KMS-11 (cell line): ENCODE measurements around the gene CEP104.

Experiments
- H2AFZ ChIP-seq: fragments of 200-600 bp; sonication (generic); 2 replicates; pipeline ENCODE4 v1.6.1; 2016; ENCODE audit warnings: antibody characterized with exemption, mixed run types, low read depth
- H3K27ac ChIP-seq: fragments of 200-600 bp; sonication (generic); 2 replicates; pipeline ENCODE4 v1.6.1; 2016; ENCODE audit warnings: mild to moderate bottlenecking, mixed run types
- H3K27me3 ChIP-seq: fragments of 200-600 bp; sonication (generic); 2 replicates; pipeline ENCODE4 v1.6.1; 2017; ENCODE audit warnings: mild to moderate bottlenecking, low read depth, mixed run types, moderate library complexity; ENCODE audit not compliant: insufficient read depth
- H3K36me3 ChIP-seq: fragments of 200-600 bp; sonication (generic); 2 replicates; pipeline ENCODE4 v1.6.1; 2017; ENCODE audit warnings: mild to moderate bottlenecking, mixed run types; ENCODE audit not compliant: insufficient read depth
- H3K4me1 ChIP-seq: fragments of 200-600 bp; sonication (generic); 2 replicates; pipeline ENCODE4 v1.6.1; 2016; ENCODE audit warnings: mild to moderate bottlenecking, low read depth, mixed run types; ENCODE audit not compliant: poor library complexity, severe bottlenecking
- H3K4me2 ChIP-seq: fragments of 200-600 bp; sonication (generic); 2 replicates; pipeline ENCODE4 v1.7.0; 2016; ENCODE audit warnings: mild to moderate bottlenecking, mixed run types
- H3K4me3 ChIP-seq: fragments of 200-600 bp; sonication (generic); IDR thresholded peaks from 2 replicates; pipeline ENCODE4 v1.6.1; 2017; ENCODE audit warnings: low read depth, low read length, mixed read lengths; ENCODE audit not compliant: insufficient read depth
- H3K79me2 ChIP-seq: fragments of 200-600 bp; sonication (generic); 2 replicates; pipeline ENCODE4 v1.6.1; 2016; ENCODE audit warnings: low read depth, mixed run types; ENCODE audit not compliant: insufficient read depth
- H3K9ac ChIP-seq: fragments of 200-600 bp; sonication (generic); 2 replicates; pipeline ENCODE4 v1.6.1; 2016; ENCODE audit warnings: mild to moderate bottlenecking, mixed run types
- H4K20me1 ChIP-seq: fragments of 200-600 bp; sonication (generic); 2 replicates; pipeline ENCODE4 v1.6.1; 2016; ENCODE audit warnings: mild to moderate bottlenecking, mixed run types; ENCODE audit not compliant: insufficient read depth
- TF ChIP-seq, protein P1 (sequence below): fragments of 200-600 bp; sonication (generic); conservative IDR thresholded peaks from 2 replicates; pipeline ENCODE4 v1.6.1; 2017; ENCODE audit warnings: low read depth, mild to moderate bottlenecking, antibody characterized with exemption, low read length, moderate library complexity, mixed read lengths

CEP104 gene

DNA sequence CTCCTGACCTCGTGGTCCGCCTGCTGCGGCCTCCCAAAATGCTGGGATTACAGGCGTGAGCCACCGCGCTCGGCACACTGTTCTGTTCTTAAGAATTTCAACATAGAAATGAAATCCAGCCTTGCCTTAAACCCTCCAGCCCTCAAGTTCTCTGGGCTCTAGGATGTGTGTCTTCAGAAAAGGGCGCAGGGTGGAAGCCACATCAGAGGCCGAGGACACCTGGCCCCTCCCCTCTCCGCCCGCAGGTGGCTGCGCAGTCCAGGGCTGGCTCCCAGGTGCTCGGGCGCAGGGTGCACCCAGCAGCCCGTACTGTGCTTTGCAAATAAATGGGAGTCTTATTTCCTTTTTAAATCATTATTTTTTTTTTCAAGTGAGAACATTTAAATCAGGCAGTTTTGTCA lies 45.1 kb upstream of the CEP104 start:
- Histone ChIP-seq H3K27me3 (no peaks in the 10 kb centered on the region), H2AFZ (no peak overlapping the region), H3K4me1 (peaks cover 15% of the 10 kb centered on the region), H4K20me1 (no peaks in the 10 kb centered on the region), H3K36me3 (no peaks in the 10 kb centered on the region), H3K79me2 (peaks cover 25% of the 10 kb centered on the region), H3K27ac (no peak overlapping the region), H3K4me3 (no peak overlapping the region), H3K4me2 (no peak overlapping the region), H3K9ac (no peak overlapping the region)
- TF ChIP-seq, protein P1, sequence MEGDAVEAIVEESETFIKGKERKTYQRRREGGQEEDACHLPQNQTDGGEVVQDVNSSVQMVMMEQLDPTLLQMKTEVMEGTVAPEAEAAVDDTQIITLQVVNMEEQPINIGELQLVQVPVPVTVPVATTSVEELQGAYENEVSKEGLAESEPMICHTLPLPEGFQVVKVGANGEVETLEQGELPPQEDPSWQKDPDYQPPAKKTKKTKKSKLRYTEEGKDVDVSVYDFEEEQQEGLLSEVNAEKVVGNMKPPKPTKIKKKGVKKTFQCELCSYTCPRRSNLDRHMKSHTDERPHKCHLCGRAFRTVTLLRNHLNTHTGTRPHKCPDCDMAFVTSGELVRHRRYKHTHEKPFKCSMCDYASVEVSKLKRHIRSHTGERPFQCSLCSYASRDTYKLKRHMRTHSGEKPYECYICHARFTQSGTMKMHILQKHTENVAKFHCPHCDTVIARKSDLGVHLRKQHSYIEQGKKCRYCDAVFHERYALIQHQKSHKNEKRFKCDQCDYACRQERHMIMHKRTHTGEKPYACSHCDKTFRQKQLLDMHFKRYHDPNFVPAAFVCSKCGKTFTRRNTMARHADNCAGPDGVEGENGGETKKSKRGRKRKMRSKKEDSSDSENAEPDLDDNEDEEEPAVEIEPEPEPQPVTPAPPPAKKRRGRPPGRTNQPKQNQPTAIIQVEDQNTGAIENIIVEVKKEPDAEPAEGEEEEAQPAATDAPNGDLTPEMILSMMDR, result no peak

DNA sequence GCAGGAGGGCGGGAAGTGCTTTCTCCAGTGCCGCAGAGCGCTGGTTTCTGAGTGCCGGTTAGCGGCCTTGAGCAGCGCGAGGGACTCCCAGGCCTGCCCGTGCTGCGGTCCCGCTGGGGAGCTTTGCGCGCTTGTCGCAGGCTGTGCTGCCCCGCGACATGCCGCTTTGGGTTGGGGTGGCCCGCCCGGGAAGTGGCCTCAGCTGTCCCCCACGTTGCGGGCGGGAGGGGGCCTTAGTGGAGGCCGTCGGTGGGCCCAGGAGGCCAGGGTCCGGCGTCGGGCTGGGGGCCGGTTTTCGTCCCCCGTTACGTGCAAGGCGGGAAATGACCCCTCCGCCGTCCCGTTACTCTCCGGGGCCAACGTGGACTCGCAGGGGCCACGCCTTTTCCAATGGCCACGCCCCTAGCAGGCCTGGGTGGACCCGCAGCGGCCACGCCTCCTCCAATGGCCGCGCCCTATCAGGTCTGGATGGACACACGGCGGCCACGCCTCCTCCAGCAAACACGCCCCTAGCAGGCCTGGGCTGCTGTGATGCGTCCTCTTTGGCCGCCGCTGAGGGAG lies 44.0 kb upstream of the CEP104 start:
- peak overlapping the region; percentile 72 for H2AFZ ChIP-seq
- peak overlapping the region; percentile 93 for H3K27ac ChIP-seq
- no peaks in the 10 kb centered on the region for H4K20me1 ChIP-seq
- no peaks in the 10 kb centered on the region for H3K27me3 ChIP-seq
- peaks cover 36% of the 10 kb centered on the region for H3K79me2 ChIP-seq
- H3K4me2 ChIP-seq, result peak overlapping the region; percentile 46
- TF ChIP-seq, protein P1, result no peak
- peak overlapping the region; percentile 91 for H3K9ac ChIP-seq
- no peak overlapping the region for H3K4me3 ChIP-seq
- H3K4me1 ChIP-seq, result peaks cover 15% of the 10 kb centered on the region
- no peaks in the 10 kb centered on the region for H3K36me3 ChIP-seq

DNA sequence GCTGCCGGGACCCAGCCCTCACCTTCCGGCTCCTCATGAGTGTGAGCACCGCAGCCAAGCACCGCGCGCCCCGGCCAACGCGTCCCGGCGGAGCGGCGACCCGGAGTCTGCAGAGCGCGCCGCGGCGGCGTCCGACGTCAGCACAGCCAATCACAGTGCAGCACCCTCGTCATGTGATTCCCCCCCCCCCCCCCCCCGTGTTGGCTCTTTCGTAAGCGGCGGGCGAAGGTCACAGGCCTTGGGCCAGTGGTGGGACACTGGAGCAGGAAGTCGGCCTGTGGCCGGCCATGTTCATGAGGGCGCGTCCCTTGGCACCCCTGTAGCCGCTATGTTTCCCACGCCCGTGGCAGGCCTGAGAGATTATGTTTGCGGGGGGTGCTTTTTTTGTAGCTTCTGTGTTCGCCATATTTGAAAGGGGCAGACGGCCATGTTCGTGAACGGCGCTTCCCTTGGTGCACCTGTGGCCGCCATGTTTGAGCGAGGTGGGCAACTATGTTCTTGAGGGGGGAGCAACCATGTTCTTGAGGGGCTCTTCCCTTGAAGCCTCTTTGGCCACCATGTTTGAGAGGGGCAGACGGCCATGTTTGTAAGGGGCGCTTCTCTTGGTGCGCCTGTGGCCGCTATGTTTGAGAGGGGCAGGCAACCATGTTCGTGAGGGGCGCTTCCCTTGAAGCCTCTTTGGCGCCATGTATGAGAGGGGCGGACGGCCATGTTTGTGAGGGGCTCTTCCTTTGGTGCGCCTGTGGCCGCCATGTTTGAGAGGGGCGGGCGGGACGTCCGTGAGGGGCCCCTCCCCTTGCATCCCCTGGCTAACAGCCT lies 43.3 kb upstream of the CEP104 start, which contains the start of gene C1orf174:
TSS of gene C1orf174 (minus strand) at position 123 of the 819 bp plus-strand sequence. CDS start at position 37, 86 bp downstream.
- TF ChIP-seq, protein P1, result no peak
- H3K9ac ChIP-seq, result peak within 1 kb of the TSS; percentile 91
- H3K4me3 ChIP-seq, result peak within 1 kb of the TSS; percentile 77

DNA sequence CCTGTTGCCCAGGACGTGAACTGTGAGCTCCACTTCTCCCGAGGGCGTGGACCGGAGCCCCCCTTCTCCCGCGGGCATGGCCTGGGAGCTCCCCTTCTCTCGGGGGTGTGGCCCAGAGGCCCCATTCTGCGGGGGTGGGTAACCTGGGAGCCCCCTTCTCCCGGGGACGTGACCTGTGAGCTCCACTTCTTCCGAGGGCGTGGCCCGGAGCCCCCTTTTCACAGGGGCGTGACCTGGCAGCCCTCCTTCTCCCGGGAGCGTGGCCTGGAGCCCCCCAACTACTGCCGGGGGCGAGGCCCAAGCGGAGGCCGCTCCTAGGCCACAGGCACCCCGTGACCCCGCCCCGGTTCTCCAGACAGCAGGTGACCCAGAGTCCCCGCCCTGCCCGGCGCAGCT lies 42.7 kb upstream of the CEP104 start:
- Histone ChIP-seq H3K36me3 (no peaks in the 10 kb centered on the region), H4K20me1 (no peaks in the 10 kb centered on the region), H3K4me2 (peak overlapping the region; percentile 35), H3K4me3 (peak overlapping the region; percentile 77), H3K27ac (peak overlapping the region; percentile 93), H3K4me1 (peaks cover 15% of the 10 kb centered on the region), H2AFZ (peak overlapping the region; percentile 72), H3K27me3 (no peaks in the 10 kb centered on the region), H3K9ac (peak overlapping the region; percentile 91), H3K79me2 (peaks cover 49% of the 10 kb centered on the region)
- TF ChIP-seq, protein P1, result no peak

More for the DNA sequence above, 43.3 kb upstream of the CEP104 start, which contains the start of gene C1orf174:
- H4K20me1 ChIP-seq, result no peaks in the 10 kb centered on the region
- peak within 1 kb of the TSS; percentile 72 for H2AFZ ChIP-seq
- H3K36me3 ChIP-seq, result no peaks in the 10 kb centered on the region
- peak within 1 kb of the TSS; percentile 93 for H3K27ac ChIP-seq
- peaks cover 15% of the 10 kb centered on the region for H3K4me1 ChIP-seq
- H3K27me3 ChIP-seq, result no peaks in the 10 kb centered on the region
- peaks cover 43% of the 10 kb centered on the region for H3K79me2 ChIP-seq
- H3K4me2 ChIP-seq, result peak within 1 kb of the TSS; percentile 46
